K562 (cell line): ENCODE data around the gene TMEM108. TPM values are rescaled to one million over a fixed set of nuclear protein-coding genes. Genes with fewer than 3 reads are reported as not detected.

ENCODE experiments used
- ATAC-seq: fragments of 200-7000 bp; cut with Tn5 transposase; 3 replicates; pipeline ENCODE4 v1.9.1; 2020; ENCODE audit warnings: moderate library complexity
- BruUV-seq: library from RNA; stranded (reverse); fragments of 400-500 nt; replicated peaks from 2 replicates; lab custom pipeline; 2021; lab: Mats Ljungman, UMichigan
- CTCF ChIA-PET: fragments of 300-600 bp; formaldehyde crosslinking; extraction: SDS; loops from one replicate; lab custom pipeline; 2021; ENCODE audit warnings: low intra/inter-chr PET ratio; lab: Yijun Ruan, JAX
- POLR2A ChIA-PET: fragments of 300-600, 350-650 bp; sonication (Branson Sonifier 250); formaldehyde crosslinking; extraction: SDS; loops from one replicate; lab custom pipeline; 2021; ENCODE audit warnings: antibody characterized with exemption, inconsistent platforms; lab: Yijun Ruan, JAX
- DNase-seq, 4 experiments: peaks; one replicate each; pipeline versions ENCODE4 v3.0.0 to v3.0.0-alpha.2; 2011 to 2018; ENCODE audit warnings: low spot score in 3 of 4, mixed read lengths in 3 of 4; ENCODE audit errors: extremely low read depth in 1 of 4
- FAIRE-seq: peaks from 2 replicates; lab custom pipeline; 2011; peaks lifted over from hg19 to GRCh38; lab: Jason Lieb, UNC
- H2AFZ ChIP-seq: 2 replicates; pipeline ENCODE4 v1.6.0; 2011; ENCODE audit warnings: low read depth, low read length, control low read depth, inconsistent platforms
- H3K27ac ChIP-seq: fragments of 200-600 bp; 3 replicates; pipeline ENCODE4 v1.8.0; 2011; ENCODE audit warnings: low read depth, mild to moderate bottlenecking, control low read depth, inconsistent platforms, low read length, moderate library complexity, mixed read lengths; ENCODE audit errors: extremely low read depth
- H3K27me3 ChIP-seq, 2 experiments: fragments of 300-600 bp in 1 of 2; 2 replicates in 1 of 2; 3 replicates in 1 of 2; pipeline versions ENCODE4 v1.6.0 to v1.8.0; 2011; ENCODE audit warnings: inconsistent platforms in 2 of 2, low read length in 2 of 2, mild to moderate bottlenecking in 1 of 2, mixed read lengths in 1 of 2, moderate library complexity in 1 of 2; ENCODE audit not compliant: control insufficient read depth in 2 of 2, insufficient read depth in 2 of 2
- H3K36me3 ChIP-seq: fragments of 300-600 bp; 3 replicates; pipeline ENCODE4 v1.8.0; 2011; ENCODE audit warnings: mild to moderate bottlenecking, low read length, inconsistent platforms; ENCODE audit not compliant: control insufficient read depth, insufficient read depth
- H3K4me1 ChIP-seq, 2 experiments: fragments of 200-600 bp in 1 of 2; replicated peaks in 1 of 2; 2 replicates in 1 of 2; 3 replicates in 1 of 2; pipeline versions ENCODE4 v1.5.1 to v1.8.0; 2011; ENCODE audit warnings: inconsistent platforms in 2 of 2, low read length in 2 of 2, mild to moderate bottlenecking in 1 of 2, mixed read lengths in 1 of 2, moderate library complexity in 1 of 2; ENCODE audit not compliant: control insufficient read depth in 2 of 2, insufficient read depth in 2 of 2
- H3K4me2 ChIP-seq: 2 replicates; pipeline ENCODE4 v1.6.1; 2011; ENCODE audit warnings: low read length, control low read depth, inconsistent platforms, mixed read lengths; ENCODE audit not compliant: insufficient read depth
- H3K4me3 ChIP-seq: fragments of 200-600 bp; sonication (generic), shearing (Covaris generic); 2 replicates; pipeline ENCODE4 v1.5.1; 2016; ENCODE audit warnings: control low read depth, inconsistent platforms
- H3K79me2 ChIP-seq: fragments of 200-600 bp; 3 replicates; pipeline ENCODE4 v1.8.0; 2011; ENCODE audit warnings: low read length, inconsistent platforms; ENCODE audit not compliant: control insufficient read depth, insufficient read depth
- H3K9ac ChIP-seq, 2 experiments: 2 replicates each; pipeline versions ENCODE4 v1.6.0 to v1.6.1; 2011; ENCODE audit warnings: low read depth in 2 of 2, low read length in 2 of 2, control low read depth in 1 of 2, inconsistent platforms in 1 of 2, mild to moderate bottlenecking in 1 of 2, mixed read lengths in 1 of 2; ENCODE audit not compliant: insufficient read depth in 1 of 2
- H3K9me1 ChIP-seq: one replicate; pipeline ENCODE4 v1.6.0; 2011; ENCODE audit warnings: inconsistent platforms, mild to moderate bottlenecking, low read length, moderate library complexity; ENCODE audit not compliant: control insufficient read depth, insufficient read depth
- H3K9me3 ChIP-seq: replicated peaks from 2 replicates; pipeline ENCODE4 v1.5.1; 2011; ENCODE audit warnings: low read depth, low read length, inconsistent platforms; ENCODE audit not compliant: control insufficient read depth, insufficient read depth
- H4K20me1 ChIP-seq: replicated peaks from 2 replicates; pipeline ENCODE4 v1.6.1; 2011; ENCODE audit warnings: low read length, inconsistent platforms, mixed read lengths; ENCODE audit not compliant: control insufficient read depth, insufficient read depth
- NFXL1 ChIP-seq: fragments of 450-650 bp; formaldehyde crosslinking; IDR thresholded peaks from 2 replicates; pipeline ENCODE4 v1.4.0; 2021; ENCODE audit warnings: mild to moderate bottlenecking
- NONO ChIP-seq, 2 experiments: fragments of 200-400 bp in 1 of 2; fragments of 450-650 bp in 1 of 2; formaldehyde crosslinking in 1 of 2; IDR thresholded peaks; 2 replicates each; pipeline ENCODE4 v1.6.1; 2017; ENCODE audit warnings: low read depth in 2 of 2, mild to moderate bottlenecking in 2 of 2, moderate library complexity in 2 of 2, low read length in 1 of 2
- PHTF2 ChIP-seq: fragments of 250-450 bp; sonication (Bioruptor Pico); IDR thresholded peaks from 2 replicates; pipeline ENCODE4 v1.5.0; 2021; ENCODE audit warnings: mild to moderate bottlenecking
- RBM25 ChIP-seq: fragments of 200-400 bp; formaldehyde crosslinking; IDR thresholded peaks from 2 replicates; pipeline ENCODE4 v1.6.1; 2018; ENCODE audit warnings: low read length, low read depth, moderate library complexity; ENCODE audit not compliant: severe bottlenecking
- TAF9B ChIP-seq: fragments of 450-650 bp; IDR thresholded peaks from 2 replicates; pipeline ENCODE4 v1.6.1; 2018; ENCODE audit warnings: mild to moderate bottlenecking; ENCODE audit not compliant: partially characterized antibody
- ZNF766 ChIP-seq: fragments of 200-800 bp; sonication (Bioruptor generic); conservative IDR thresholded peaks from 2 replicates; pipeline ENCODE4 v1.6.1; 2016; ENCODE audit warnings: missing genetic modification characterization, missing compliant biosample characterization
- WGBS: fragments of 100-300 bp; shearing (Covaris generic); methylation state at CpG from one replicate; pipeline ENCODE4 v1.1.6; 2016; ENCODE audit warnings: low coverage, mixed read lengths; ENCODE audit not compliant: insufficient coverage; ENCODE audit errors: missing lambda C conversion rate; 5-methylcytosine and 5-hydroxymethylcytosine counted together
- in situ Hi-C: fragments of 300-500 bp; cut with MboI; formaldehyde crosslinking; loops from 4 replicates; pipeline ENCODE4 v1.15.0; 2018; ENCODE audit warnings: inconsistent platforms, mixed read lengths
- intact Hi-C: fragments of 100-400 bp; cut with micrococcal nuclease; formaldehyde crosslinking; loops from 2 replicates; pipeline ENCODE4 v1.14.2; 2022
- polyA plus RNA-seq, 8 experiments: library from polyadenylated mRNA; depleted of rRNA in 4 of 8; stranded (reverse) in 5 of 8; unstranded in 3 of 8; fragments of >200 nt; fragmentation: Nextera tagmentation in 2 of 8; fragmentation: Illumina TruSeq in 1 of 8; extraction: Ambion mirVana in 2 of 8; extraction: Trizol in 1 of 8; gene quantifications; 2 replicates each; pipeline versions ENCODE4 v1.2.1 to v1.2.3, GENCODE V29; 2011 to 2014; ENCODE audit warnings: inconsistent platforms in 1 of 8, missing spikeins in 1 of 8
- total RNA-seq, 7 experiments: library from RNA; depleted of rRNA in 6 of 7; stranded (reverse); fragments of >200 nt in 6 of 7; fragmentation: Illumina TruSeq in 2 of 7; extraction: Trizol in 2 of 7; gene quantifications; 2 replicates each; pipeline versions ENCODE4 v1.2.1 to v1.2.3, GENCODE V29; 2011 to 2021; ENCODE audit warnings: low replicate concordance in 1 of 7
- TF ChIP-seq, protein P1 (sequence below): sonication (generic); formaldehyde crosslinking; IDR thresholded peaks from 2 replicates; pipeline ENCODE4 v1.8.0; 2022; ENCODE audit warnings: mild to moderate bottlenecking, missing genetic modification reagents
- TF ChIP-seq, protein P2 (sequence below): IDR thresholded peaks from 3 replicates; pipeline ENCODE4 v1.6.1; 2011; ENCODE audit warnings: borderline replicate concordance, mild to moderate bottlenecking; ENCODE audit not compliant: insufficient read length, insufficient read depth

Gene TMEM108
- total and polyA plus RNA-seq, 9 of the 15 experiments (the other 6 are each of a cell fraction or from before 2014, with no cell fraction given) = 0.65 to 11.1 (median 3.4) TPM

DNA sequence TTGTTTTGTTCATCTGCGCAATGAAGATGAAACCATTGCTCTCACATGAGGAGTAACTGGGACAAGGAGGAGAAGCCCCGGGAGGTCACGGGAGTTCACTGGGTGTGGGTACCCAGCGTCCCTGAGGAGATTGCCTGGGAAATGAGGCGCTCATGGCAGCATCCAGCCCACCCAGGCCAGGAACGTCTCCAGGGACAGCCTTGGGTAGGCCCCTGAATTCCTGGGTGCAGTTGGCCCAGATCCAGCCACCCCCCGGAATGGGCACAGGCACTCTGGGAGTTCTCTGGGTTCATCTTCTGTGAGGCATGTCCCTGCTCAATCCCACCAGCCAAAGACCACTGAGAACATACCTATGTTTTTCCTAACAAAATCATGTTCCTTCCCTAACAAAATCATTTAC is 380.2 kb downstream of the TMEM108 start:
- POLR2A ChIA-PET = no interaction called here
- TF ChIP-seq NFXL1 = no peak
- TF ChIP-seq, protein P1, sequence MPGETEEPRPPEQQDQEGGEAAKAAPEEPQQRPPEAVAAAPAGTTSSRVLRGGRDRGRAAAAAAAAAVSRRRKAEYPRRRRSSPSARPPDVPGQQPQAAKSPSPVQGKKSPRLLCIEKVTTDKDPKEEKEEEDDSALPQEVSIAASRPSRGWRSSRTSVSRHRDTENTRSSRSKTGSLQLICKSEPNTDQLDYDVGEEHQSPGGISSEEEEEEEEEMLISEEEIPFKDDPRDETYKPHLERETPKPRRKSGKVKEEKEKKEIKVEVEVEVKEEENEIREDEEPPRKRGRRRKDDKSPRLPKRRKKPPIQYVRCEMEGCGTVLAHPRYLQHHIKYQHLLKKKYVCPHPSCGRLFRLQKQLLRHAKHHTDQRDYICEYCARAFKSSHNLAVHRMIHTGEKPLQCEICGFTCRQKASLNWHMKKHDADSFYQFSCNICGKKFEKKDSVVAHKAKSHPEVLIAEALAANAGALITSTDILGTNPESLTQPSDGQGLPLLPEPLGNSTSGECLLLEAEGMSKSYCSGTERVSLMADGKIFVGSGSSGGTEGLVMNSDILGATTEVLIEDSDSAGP (CRISPR knock-in tag) = no peak
- TF ChIP-seq, all 486 proteins: peak for 0
- Histone ChIP-seq H3K27me3 (peaks cover 0 to 11% of the 10 kb centered on the region in 2 experiments; a peak in 2 of 5 replicates), H3K27ac (no peak overlapping the region), H3K4me3 (no peak overlapping the region), H3K9me1 (no peaks in the 10 kb centered on the region), H4K20me1 (no peaks in the 10 kb centered on the region), H3K9me3 (no peaks in the 10 kb centered on the region), H3K79me2 (no peaks in the 10 kb centered on the region), H3K4me1 (no peaks in the 10 kb centered on the region), H2AFZ (no peak overlapping the region), H3K4me2 (no peak overlapping the region), H3K9ac (no peak overlapping the region), H3K36me3 (no peaks in the 10 kb centered on the region)
- intact Hi-C loops (no loop called here), in situ Hi-C loops (no loop called here)
- FAIRE-seq = no peak
- BruUV-seq = no TSS peak
- CTCF ChIA-PET = no interaction called here
- ATAC-seq = no peak
- 28% methylated on average over 7 of the region's 7 CpGs for WGBS
- no peak for DNase-seq

DNA sequence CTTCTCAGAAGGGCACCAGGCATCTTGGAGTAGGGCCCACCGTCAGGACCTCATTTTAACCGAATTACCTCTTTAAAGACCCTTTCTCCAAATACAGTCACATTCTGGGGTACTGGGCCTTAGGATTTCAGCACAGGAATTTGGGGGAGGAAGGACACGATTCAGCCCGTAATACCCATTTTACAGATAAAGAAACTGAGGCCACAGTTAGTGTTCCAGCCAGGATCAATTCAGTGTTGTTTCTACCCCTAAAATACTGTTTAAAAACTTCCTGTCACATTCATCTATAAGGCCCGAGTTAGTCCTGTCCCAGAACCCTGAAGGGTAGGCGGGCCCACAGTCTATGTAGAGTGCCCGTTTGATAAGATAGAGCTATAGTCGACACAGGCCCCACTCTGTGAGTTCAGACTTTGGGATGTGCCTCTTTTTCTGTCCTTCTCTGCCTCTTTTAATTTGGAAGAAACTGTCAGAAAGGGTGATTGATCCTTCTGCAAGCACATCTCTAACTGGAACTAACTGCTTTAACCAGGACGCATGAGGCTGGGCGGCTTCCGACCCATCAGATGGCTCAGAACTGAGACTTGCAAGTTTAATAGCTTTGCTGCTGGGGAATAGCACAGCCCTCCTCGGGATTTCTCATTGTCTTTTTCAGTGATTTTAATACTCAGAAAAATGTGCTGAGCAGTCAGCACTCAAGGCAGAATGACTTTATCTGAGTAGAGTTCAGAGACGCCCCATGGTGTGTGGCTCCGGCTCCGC is 381.1 kb downstream of the TMEM108 start:
- Histone ChIP-seq H2AFZ (no peak overlapping the region), H3K4me1 (no peaks in the 10 kb centered on the region), H3K4me3 (no peak overlapping the region), H3K27ac (no peak overlapping the region), H3K9me1 (no peaks in the 10 kb centered on the region), H3K9ac (no peak overlapping the region), H3K27me3 (peaks cover 0 to 11% of the 10 kb centered on the region in 2 experiments; a peak in 2 of 5 replicates), H3K36me3 (no peaks in the 10 kb centered on the region), H3K79me2 (no peaks in the 10 kb centered on the region), H3K4me2 (no peak overlapping the region), H4K20me1 (no peaks in the 10 kb centered on the region), H3K9me3 (no peaks in the 10 kb centered on the region)
- in situ Hi-C loops (no loop called here), intact Hi-C loops (no loop called here)
- TF ChIP-seq TAF9B = no peak
- no peak for TF ChIP-seq NONO (IDR thresholded peaks at IDR 0.05; ENCODE audit: low read depth in 2 of 2, low read length in 1 of 2)
- no peak for TF ChIP-seq ZNF766 (CRISPR knock-in tag)
- TF ChIP-seq, protein P2, sequence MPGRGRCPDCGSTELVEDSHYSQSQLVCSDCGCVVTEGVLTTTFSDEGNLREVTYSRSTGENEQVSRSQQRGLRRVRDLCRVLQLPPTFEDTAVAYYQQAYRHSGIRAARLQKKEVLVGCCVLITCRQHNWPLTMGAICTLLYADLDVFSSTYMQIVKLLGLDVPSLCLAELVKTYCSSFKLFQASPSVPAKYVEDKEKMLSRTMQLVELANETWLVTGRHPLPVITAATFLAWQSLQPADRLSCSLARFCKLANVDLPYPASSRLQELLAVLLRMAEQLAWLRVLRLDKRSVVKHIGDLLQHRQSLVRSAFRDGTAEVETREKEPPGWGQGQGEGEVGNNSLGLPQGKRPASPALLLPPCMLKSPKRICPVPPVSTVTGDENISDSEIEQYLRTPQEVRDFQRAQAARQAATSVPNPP = no peak
- peak; percentile 85 for TF ChIP-seq RBM25
- no peak for TF ChIP-seq PHTF2 (CRISPR knock-in tag)
- no peak for DNase-seq
- 20% methylated on average over 9 of the region's 15 CpGs for WGBS
- ChIA-PET POLR2A (no interaction called here), CTCF (no interaction called here)
- no TSS peak for BruUV-seq
- no peak for FAIRE-seq
- ATAC-seq = no peak
